Stimulated activated CD8-positive, alpha-beta memory T cell treated with anti-CD3 and anti-CD28 coated beads, Interleukin-4, amount 100 ng/mL, for 24 hours (primary cell): ENCODE measurements around the gene NRDE2.
"Not testable (repeated sequence)": the region's sequence is repeated elsewhere in the genome, so short reads cannot be mapped to it uniquely, and the experiment has no call there.

Experiments used
- DNase-seq: peaks from one replicate; pipeline ENCODE4 v3.0.0-alpha.2; 2020; ENCODE audit warnings: low read depth

Gene NRDE2

DNA sequence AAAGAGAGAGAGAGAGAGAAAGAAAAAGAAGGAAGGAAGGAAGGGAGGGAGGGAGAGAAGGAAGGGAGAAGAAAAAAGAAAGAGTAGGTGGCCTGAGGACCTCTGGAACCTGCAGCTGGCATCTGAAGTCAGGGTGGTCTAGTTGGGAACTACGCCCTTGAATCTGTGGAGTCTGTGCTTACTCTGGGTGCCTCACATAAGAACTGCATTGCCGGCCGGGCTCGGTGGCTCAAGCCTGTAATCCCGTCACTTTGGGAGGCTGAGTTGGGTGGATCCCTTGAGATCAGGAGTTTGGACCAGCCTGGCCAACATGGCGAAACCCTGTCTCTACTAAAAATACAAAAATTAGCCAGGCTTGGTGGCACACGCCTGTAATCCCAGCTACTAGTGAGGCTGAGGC is 10.0 kb upstream of the NRDE2 start:
- DNase-seq: no peak

DNA sequence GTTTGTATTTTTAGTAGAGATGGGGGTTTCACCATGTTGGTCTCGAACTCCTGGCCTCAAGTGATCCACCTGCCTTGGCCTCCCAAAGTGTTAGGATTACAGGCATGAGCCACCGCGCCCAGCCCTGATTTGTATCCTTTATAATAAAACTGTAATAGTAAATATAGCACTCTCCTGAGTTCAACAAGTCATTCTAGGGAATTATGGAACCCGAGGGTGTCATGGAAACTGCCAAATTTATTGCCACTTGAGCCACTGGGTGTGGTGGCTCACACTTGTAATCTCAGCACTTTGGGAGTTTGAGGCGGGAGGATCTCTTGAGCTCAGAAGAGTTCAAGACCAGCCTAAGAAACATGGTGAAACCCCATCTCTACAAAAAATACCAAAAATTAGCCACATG is 9.5 kb upstream of the NRDE2 start:
- not testable (repeated sequence) for DNase-seq

DNA sequence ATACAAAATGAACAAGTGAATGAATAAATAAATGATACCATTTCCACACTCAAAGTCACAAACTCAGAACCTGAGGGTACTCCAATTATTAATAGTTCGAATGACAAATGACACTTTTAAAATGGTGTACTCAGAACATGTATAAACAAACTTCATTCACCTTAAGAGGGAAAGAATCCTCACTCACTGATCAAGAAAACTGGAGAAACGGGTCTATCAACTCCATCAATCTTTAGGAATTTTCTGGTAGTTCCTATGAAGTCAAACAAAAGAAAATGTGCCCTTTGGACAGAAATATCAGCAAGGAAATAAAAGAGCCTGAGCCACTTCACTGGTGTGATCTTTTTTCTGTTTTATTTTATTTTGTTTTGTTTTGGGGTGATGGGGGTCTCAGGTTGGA is 5.2 kb upstream of the NRDE2 start:
- no peak for DNase-seq

DNA sequence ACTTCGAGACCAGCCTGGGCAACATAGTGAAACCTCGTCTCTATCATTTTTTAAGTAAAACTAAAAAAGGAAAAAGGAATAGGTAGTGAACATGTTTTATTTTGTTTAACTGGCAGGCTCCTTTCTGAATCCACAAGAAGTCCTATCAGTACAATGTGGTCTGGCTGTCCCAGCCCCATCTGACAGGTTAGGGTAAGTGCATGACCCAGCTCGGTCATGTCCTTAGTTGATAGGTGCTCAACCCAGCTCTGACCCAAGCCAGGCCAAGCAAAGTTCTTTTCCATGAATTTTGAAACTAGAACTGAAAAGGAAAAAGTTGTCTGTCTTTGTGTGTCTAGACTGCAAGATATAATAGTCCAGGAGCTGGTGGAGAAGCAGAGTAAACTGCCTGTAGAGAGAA is 4.7 kb upstream of the NRDE2 start:
- DNase-seq: no peak

DNA sequence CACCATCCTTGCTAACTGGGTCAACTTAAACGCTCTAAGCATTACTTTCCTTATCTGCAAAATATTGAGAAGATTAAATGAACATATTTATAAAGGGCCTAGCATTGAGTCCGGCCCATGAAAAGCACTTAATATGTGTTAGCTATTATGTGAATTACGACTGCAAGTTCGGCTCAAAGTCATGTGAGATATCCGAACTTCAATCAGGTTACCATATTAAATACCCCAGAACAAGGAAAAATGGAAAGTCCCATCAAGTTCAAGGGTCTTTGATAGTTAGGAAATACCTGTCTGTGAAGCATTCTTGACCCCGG is 487 bp upstream of the NRDE2 start:
- DNase-seq: no peak

DNA sequence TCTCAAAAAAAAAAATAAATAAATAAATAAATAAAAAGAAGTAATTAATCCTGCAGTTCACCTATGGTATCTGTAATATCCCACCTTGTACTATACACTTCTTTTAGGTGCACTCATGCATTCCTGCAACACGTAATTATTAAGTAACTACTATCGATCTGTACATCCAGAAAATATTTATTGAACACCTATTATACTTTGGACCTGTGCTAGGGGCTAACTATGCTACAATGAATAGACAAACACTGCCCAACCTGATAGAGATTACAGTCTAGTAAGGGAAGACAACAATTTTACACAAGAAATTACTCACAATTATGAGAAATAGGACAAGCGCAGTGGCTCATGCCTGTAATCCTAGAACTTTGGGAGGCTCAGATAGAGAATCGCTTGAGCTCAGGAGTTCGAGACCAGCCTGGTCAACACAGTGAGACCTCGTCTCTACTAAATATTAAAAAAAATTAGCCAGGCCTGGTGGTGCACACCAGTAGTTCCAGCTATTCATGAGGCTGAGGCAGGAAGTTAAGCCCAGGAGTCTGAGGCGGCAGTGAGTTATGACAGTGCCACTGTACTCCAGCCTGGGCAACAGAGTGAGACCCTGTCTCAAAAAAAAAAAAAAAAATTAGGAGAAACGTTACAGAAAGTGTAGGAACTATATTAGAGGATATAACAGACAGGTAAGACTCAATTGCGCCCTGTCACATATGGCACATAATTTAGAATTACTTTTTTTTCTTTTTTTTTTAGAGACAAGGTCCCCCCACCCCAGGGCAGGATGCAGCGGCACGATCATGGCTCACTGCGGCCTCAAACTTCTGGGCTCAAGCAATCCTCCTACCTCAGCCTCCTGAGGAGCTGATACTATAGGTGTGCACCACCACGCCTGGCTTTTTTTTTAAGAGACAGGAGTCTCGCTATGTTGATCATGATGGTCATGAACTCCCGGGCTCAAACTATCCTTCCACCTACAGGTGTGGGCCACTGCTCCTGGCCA is 1.2 kb downstream of the NRDE2 start:
- no peak for DNase-seq

DNA sequence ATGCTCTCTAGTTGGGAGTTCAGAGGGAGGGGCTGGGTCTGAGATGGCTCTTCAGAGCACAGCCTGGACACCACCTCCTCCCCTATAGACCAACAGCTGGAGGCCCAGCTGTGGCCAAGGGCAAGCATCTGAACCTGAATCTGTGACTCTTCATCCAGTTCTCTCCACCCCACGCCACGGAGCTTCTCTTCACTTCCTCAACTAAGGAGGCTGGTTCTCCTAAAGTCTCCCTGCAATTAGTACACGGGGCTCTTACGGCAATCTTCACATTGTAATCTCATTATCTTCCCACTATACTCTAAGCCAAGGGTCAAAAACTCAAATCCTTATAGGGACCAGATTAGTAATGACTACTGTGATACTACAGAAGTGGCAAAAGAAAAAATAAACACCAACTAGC is 9.8 kb downstream of the NRDE2 start:
- DNase-seq: no peak

DNA sequence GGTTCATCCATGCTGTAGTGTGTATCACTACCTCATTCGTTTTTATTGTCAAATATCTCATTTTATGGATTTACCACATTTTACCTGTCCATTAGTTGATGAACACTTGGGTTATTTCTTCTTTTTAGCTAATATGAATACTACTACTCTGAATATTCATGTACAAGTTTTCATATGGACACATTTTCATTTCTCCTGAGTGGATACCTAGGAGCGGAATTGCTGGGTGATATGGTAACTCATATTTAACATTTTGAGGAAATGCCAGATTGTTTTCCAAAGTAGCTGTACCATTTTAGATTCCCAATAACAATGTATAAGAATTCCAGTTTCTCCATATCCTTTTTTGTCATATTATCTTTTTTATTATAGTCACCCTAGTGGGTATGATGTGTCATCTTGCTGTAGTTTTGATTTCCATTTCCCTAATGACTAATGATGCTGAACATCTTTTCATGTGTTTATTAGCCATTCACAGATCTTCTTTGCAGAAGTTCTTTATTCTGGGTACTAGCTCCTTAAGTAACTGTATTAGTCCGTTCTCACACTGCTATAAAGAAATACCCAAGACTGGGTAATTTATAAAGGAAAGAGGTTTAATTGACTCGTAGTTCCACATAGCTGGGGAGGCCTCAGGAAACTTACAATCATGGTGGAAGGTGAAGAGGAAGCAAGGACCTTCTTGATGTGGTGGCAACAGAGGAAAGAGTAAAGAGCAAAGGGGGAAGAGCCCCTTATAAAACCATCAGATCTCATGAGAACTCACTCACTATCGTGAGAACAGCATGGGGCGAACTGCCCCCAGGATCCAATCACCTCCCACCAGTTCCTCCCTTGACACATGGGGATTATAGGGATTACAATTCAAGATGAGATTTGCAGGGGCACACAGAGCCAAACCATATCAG is 11.9 kb downstream of the NRDE2 start:
- no peak for DNase-seq

DNA sequence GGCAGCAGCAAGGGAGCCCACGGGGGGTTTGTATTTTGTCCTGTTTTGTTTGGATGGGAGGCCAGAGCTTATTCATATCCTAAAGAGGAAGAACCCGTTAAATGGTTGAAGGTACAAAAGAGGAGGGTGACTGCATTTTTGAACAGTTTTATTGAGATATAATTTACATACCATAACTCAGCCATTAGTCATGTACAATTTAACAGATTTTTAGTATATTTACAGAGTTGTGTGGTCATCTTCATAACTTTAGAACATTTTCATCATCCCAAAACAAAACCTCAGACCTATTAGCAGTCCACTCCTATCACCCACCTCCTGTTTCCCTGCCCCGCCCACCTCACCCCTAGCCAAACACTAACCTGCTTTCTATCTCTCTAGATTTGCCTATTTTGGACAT is 12.6 kb downstream of the NRDE2 start:
- DNase-seq: no peak

DNA sequence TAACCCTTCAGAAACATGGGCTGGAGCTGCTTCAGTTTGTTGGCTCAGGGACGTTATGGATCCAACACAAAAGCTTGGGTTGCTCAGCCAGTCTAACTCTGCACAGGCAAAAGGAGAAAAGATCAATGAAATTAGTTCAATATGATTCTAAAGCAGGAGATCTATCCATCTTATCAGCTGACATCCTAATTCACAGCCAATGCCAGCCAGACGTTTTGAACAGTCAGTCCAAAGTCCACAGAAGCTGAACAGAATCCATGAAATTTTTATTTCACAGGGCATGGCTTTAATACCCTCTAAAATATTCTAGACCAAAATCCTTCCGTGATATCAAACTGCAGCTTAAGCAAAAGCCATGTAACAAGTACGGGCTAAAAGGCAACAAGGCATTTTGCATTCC is 13.7 kb downstream of the NRDE2 start:
- no peak for DNase-seq

DNA sequence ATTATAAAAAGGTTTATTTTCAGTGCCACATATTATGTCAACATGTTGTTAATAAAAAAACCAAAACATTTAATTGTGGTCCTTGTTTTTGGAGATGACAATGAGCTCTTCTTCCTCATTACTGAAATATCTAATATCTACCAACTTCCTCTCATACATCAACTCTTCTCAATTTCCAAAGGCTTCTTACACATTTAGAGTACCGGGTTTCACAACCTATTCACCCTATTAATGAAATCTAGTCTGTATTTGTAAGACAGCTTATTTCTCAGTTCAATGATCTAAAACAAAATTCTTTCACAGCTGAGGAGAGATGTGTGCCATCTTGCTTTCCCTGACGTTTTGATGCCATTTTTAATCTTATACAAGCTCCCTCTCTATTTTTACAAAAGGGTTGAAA is 14.5 kb downstream of the NRDE2 start:
- DNase-seq: no peak

DNA sequence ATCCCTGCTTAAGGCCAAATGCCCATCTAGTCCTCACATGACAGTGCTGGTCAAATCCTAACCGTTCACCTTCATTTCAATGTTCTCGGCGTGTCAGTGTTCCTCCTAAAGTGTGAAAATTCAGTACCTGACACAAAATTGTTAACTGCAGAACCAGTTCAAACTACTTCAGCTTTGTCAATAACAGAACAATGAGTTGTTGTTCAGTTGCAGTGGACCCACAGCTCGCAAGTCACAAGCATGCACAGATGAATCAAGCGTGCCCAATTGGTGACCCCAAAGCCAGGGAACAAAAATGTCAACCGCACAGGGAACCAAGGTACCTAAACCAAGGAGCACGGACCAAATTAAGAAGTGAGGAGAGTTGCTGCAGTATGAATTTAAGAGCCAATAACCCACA is 23.2 kb downstream of the NRDE2 start:
- DNase-seq: no peak

DNA sequence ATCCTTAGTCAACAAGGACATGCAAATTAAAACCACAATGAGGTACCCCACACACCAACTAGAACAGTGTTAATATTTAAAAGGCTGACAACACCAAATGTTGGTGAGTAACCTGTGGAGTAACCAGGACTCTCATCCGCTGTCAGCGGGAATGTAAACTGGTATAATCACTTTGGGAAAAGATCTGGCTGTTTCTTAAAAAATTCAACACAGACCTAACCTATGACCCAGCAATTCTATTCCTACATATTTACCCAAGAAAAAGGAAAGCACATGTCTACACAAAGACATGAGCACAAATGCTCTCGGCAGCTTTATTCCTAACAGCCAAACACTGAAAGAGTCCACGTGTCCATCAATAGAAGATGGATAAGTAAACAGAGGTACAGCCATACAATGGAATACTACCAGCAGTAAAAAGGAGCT is 26.6 kb downstream of the NRDE2 start:
- DNase-seq: no peak

DNA sequence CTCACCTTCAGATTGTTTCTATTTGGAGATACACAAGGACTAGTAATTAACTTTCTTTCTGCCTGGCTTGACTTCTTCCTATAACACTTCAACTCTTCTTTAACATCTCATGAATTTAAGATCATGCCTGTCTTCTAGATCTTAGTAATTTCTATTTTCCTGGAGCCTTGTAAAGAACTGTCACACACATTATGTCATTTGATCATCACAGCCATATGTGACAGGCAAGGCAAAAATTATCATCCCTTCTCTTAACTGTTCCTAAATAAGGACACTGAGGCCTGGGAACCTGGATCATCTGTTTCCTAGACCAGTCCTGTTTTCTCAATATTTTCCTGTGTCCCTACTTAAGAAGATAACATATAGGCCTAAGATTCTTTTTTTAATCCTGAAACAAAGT is 27.2 kb downstream of the NRDE2 start:
- no peak for DNase-seq

DNA sequence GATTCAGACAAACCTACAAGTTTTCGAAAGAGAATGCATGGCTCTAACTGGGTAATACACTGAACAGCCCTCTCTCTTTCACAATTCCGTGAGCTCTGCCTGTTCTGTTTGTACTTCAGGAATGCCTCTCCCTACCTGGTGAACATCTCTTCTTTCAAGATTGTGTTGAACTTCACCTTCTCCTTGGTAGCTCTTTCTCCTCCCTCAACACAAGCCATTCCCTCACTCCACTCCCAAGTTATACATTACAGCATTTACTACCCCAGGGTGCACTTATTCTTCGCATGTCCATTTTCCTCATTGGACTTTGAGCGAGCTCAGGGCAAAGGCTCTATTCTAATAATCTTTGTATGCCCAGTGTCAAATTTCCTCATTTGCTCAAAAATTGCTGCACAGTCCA is 28.3 kb downstream of the NRDE2 start:
- DNase-seq: no peak

DNA sequence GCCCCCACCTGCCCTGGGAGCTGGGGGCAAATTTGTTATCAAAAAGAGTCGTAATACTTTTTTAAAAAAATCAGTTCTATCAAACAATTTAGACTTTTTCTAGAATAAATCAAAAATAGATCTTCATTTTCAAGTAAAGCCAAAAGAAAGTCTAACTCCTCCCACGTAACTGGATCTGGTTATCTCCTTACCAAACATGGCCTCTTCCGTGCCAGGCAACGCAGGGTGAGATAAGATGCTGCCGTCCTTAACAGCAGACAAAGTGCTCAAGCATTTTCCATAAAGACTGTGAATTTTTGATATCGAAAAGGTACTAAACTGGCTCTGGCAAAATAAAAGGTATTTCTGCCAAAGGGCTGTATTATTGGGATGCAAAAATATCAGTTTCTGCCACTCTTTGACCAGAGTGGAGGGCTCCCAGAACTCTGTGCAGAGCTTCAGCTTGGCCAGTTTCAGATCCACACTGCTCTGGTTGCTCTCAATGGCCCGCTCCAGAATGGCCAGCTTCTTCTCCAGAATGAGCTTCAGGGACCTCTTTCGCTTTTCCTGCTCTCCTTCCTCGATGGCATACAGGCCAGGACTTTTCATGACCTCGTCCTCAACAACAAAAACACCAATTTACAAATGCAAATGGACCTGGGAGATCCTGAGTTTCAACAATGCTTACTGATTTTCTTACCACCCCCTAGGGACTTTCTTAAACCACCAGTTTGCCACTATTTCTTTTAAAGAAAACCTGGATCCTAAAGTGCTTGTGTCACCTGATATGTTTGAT is 29.0 kb downstream of the NRDE2 start:
- DNase-seq: no peak

DNA sequence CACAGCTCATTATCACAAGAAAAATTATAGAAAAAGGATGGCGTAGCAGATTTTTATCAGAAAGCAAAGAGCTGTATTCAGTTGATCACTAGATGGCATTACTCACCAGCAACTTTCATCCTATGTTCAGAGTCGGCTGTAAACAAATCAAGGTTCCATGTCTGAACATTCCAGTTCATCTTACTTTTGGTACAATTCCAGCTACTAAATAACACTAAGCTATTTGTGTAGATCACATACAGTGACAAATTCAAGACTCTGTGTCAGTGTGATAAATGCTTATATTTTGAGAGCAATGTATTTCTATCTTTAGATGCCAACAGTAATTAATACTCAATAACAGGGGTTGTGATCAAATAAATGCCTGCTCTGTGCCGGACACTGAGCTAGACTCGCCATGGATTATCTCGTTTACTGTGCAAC is 30.1 kb downstream of the NRDE2 start:
- no peak for DNase-seq

DNA sequence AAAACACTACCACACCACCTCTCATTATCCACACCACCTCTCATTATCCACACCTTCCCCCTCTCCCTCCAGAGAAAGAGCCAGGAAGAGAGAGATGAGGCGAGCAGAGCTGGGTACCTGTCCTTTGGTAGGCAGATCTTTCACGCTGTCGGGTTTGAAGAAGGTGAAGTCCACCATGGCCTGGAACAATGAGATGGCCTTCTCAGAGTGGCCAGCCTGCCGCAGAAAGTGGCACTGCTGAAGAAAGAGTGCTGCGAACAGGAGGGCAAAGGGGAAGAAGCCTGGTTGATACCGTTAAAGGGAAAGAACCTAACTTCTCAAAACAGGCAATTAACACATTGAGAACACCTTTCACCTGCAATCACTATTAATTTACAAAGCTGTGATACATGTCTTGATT is 30.6 kb downstream of the NRDE2 start:
- DNase-seq: no peak

DNA sequence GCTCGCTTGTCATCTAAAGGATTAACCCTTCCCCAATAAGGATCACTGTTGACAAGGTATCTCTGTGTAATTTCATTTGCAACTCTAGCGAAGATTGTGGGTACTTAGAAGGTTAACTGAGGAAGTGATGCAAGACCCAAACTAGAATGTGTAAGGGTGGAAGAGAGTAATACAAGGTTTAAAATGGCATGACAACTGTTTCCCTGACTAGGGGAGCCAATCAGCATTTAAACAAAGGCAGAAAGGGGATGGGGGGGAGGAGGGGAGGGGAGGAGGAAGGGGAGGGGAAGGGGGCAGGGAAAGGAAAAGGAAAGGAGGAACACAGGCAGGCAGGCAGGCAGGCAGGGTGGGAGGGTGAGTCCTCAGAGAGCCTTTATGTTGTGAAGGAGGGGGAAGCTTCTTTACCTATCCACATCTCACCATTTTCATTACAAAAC is 31.1 kb downstream of the NRDE2 start:
- no peak for DNase-seq

DNA sequence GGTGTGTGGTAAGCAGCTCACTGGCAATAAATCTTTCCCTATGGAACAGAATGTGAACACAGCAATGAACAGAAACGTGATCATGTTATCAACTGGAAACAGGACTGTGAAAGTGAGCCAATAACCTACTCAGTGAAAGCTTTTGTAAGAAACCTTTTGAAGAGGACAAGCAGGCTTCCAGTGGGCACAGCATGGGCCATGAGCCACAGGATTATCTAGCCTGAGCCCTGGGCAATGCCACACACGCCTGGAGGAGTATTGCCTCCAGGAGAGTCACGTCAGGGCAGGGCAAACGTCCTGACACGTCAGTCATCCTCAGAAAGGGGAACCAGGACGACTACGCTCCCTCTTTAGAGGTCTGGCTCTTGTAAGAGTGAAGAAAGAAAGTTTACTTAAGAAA is 32.3 kb downstream of the NRDE2 start:
- no peak for DNase-seq

DNA sequence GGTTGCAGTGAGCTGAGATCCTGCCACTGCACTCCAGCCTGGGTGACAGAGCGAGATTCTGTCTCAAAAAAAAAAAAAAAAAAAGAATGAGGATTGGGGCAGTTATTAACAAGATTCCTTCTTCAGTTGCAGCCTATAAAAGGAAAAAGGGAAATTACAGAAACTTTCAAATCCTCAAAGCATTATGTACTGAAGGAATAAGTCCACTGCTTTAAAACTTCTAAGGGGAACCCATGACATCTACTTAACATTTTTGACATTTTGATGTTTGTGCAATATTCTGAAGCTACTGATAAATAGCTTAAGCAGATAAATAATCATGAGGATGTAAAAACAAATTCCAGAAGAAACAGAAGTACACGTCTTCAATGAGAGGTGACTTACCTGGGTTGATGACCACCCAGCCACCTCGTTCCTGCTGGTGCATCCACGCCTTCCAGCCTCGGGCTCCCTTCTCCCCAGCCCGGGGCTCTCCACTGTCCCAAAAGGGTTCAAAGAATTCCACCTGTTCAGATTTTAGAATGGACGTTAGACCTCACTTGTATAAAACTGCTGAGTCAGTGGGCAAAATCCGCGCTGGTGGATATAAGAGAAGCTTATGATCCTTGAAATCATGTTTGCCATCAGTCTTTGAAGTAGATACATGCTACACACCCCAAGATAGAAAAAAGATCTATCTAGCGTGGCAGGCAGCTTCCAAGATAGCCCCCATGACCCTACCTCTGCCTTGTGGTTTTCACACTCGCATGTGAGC is 33.7 kb downstream of the NRDE2 start:
- DNase-seq: no peak

DNA sequence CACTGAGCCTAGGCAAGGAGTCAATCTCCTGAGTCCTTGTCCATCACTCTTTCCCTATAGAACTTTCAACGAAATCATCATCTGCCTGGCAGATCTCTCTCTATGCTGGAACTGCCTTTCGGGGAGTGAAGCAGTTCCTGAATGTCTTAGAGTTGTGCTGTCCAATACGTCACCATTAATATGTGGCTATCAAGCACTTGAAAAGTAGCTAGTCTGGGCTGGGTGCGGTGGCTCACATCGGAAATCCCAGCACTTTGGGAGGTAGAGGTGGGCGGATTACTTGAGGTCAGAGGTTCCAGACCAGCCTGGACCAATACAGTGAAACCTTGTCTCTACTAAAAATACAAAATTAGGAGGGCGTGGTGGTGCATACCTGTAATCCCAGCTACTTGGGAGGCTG is 35.1 kb downstream of the NRDE2 start:
- DNase-seq: no peak
